ENCODE results near the gene KBTBD8.

DNA sequence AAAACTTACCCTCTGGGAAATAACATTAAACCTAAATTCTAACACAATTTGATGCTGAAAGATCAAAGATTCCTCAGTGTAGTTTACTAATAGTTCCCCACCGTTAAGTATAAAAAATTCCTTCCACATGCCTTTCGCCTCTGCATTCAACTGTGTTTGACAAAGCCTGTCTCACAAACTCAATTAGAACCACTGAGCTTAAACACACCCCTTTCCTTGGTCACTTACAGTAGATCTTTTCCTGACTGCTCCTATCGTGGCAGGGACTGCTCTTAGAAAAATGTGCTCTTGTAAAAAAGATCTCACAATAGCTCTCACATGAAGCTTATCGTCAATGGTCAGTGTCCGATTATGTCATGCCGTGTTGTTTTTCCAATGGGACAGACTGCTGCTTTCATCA, 8.9 kb upstream of the KBTBD8 start:
- TF ChIP-seq, protein P1, sequence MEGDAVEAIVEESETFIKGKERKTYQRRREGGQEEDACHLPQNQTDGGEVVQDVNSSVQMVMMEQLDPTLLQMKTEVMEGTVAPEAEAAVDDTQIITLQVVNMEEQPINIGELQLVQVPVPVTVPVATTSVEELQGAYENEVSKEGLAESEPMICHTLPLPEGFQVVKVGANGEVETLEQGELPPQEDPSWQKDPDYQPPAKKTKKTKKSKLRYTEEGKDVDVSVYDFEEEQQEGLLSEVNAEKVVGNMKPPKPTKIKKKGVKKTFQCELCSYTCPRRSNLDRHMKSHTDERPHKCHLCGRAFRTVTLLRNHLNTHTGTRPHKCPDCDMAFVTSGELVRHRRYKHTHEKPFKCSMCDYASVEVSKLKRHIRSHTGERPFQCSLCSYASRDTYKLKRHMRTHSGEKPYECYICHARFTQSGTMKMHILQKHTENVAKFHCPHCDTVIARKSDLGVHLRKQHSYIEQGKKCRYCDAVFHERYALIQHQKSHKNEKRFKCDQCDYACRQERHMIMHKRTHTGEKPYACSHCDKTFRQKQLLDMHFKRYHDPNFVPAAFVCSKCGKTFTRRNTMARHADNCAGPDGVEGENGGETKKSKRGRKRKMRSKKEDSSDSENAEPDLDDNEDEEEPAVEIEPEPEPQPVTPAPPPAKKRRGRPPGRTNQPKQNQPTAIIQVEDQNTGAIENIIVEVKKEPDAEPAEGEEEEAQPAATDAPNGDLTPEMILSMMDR (IDR thresholded peaks at IDR 0.05; ENCODE audit: insufficient read depth, low read depth, low read length), result no peak
- TF ChIP-seq EZH2 (IDR thresholded peaks at IDR 0.05; ENCODE audit: insufficient read depth, low read length), result no peak
